AG04450 (cell line): ENCODE results near the gene ORM2. TPM values are rescaled to one million over a fixed set of nuclear protein-coding genes. Genes with fewer than 3 reads are reported as not detected.

ENCODE experiments used
- CTCF ChIA-PET: fragments of 300-600, 350-600 bp; formaldehyde crosslinking; extraction: SDS; loops from one replicate; lab custom pipeline; 2022; ENCODE audit warnings: antibody characterized with exemption, inconsistent platforms; lab: Charles Lee
- POLR2A ChIA-PET: fragments of 350-600 bp; formaldehyde crosslinking; extraction: SDS; loops from one replicate; lab custom pipeline; 2021; ENCODE audit warnings: antibody characterized with exemption, inconsistent platforms; lab: Yijun Ruan, JAX
- DNase-seq: peaks from one replicate; pipeline ENCODE4 v3.0.0-alpha.2; 2011; ENCODE audit warnings: low read depth, low spot score
- H3K27ac ChIP-seq: one replicate; pipeline ENCODE4 v1.5.1; 2012; ENCODE audit warnings: low read depth, low read length, control low read depth
- H3K27me3 ChIP-seq: one replicate; pipeline ENCODE4 v1.6.0; 2012; ENCODE audit warnings: low read length; ENCODE audit not compliant: control insufficient read depth, insufficient read depth
- H3K4me3 ChIP-seq: 2 replicates; pipeline ENCODE4 v1.5.1; 2011; ENCODE audit warnings: mild to moderate bottlenecking, low read depth, low read length, control low read depth
- H3K9me3 ChIP-seq: 2 replicates; pipeline ENCODE4 v1.5.1; 2012; ENCODE audit warnings: low read length; ENCODE audit not compliant: control insufficient read depth, insufficient read depth
- CTCF ChIP-seq: IDR thresholded peaks from 2 replicates; pipeline ENCODE4 v1.5.1; 2011; ENCODE audit warnings: low read depth, low read length, control low read depth, inconsistent platforms
- polyA plus RNA-seq: library from polyadenylated mRNA; depleted of rRNA; stranded (reverse); fragments of >200 nt; gene quantifications from 2 replicates; pipeline ENCODE4 v1.2.3, GENCODE V29; 2011

The ORM2 gene
- polyA plus RNA-seq, 1 experiment: not detected

- no peak for TF ChIP-seq CTCF
- no peak overlapping the region for H3K4me3 ChIP-seq
- no peak for DNase-seq
- no peaks in the 10 kb centered on the region; the same call in 1 of the 2 replicates for H3K9me3 ChIP-seq
- ChIA-PET POLR2A (no interaction called here), CTCF (no interaction called here)
- no peak overlapping the region for H3K27ac ChIP-seq
- no peaks in the 10 kb centered on the region for H3K27me3 ChIP-seq
These were observed 27.7 kb downstream of the ORM2 start for GRCh38 chr9:114357360-114357759.

- no peak for TF ChIP-seq CTCF
- ChIA-PET POLR2A (no interaction called here), CTCF (no interaction called here)
These were observed 28.3 kb downstream of the ORM2 start for GRCh38 chr9:114357911-114358328.

GRCh38 chr9:114359801-114360200, 30.1 kb downstream of the ORM2 start:
- H3K27ac ChIP-seq: no peak overlapping the region
- H3K27me3 ChIP-seq: no peaks in the 10 kb centered on the region
- CTCF ChIA-PET: no interaction called here
- H3K4me3 ChIP-seq: no peak overlapping the region
- no peak for TF ChIP-seq CTCF
- no peaks in the 10 kb centered on the region; the same call in 1 of the 2 replicates for H3K9me3 ChIP-seq
- POLR2A ChIA-PET: no interaction called here
- DNase-seq: no peak

More at GRCh38 chr9:114357911-114358328, 28.3 kb downstream of the ORM2 start:
- Histone ChIP-seq H3K4me3 (no peak overlapping the region), H3K9me3 (no peaks in the 10 kb centered on the region; the same call in 1 of the 2 replicates), H3K27ac (no peak overlapping the region), H3K27me3 (no peaks in the 10 kb centered on the region)
- no peak for DNase-seq

- no peak for DNase-seq
- no peaks in the 10 kb centered on the region for H3K27me3 ChIP-seq
- no peaks in the 10 kb centered on the region for H3K9me3 ChIP-seq
- TF ChIP-seq CTCF: no peak
- ChIA-PET CTCF (no interaction called here), POLR2A (no interaction called here)
- no peak overlapping the region for H3K4me3 ChIP-seq
- H3K27ac ChIP-seq: no peak overlapping the region
These were observed 31.9 kb downstream of the ORM2 start for GRCh38 chr9:114361542-114361941.

GRCh38 chr9:114362394-114362793, 32.7 kb downstream of the ORM2 start:
- DNase-seq: no peak
- Histone ChIP-seq H3K9me3 (no peaks in the 10 kb centered on the region), H3K4me3 (no peak overlapping the region), H3K27ac (no peak overlapping the region), H3K27me3 (no peaks in the 10 kb centered on the region)
- ChIA-PET POLR2A (interaction anchor here (0.8 kb wide), 1 partner anchor 13 kb away, joined by 3 read pairs; no protein-coding TSS in a partner anchor), CTCF (interaction anchor here (1.1 kb wide), 1 partner anchor 23 kb away, joined by 5 read pairs; no protein-coding TSS in a partner anchor)
- TF ChIP-seq CTCF: no peak
